Transverse colon (tissue), 3 donors: ENCODE results near the gene AKR1E2.

Experiments used
- EP300 ChIP-seq: sonication (generic); formaldehyde crosslinking; IDR thresholded peaks from one replicate; pipeline ENCODE4 v1.6.1; 2017; ENCODE audit warnings: antibody characterized with exemption, low read depth
- POLR2A ChIP-seq: fragments of 450-650 bp; IDR thresholded peaks from one replicate; pipeline ENCODE4 v1.6.1; 2016; ENCODE audit warnings: antibody characterized with exemption, mild to moderate bottlenecking, moderate library complexity
- TF ChIP-seq, protein P1 (sequence below), 5 experiments: fragments of 200-600 bp in 3 of 5; fragments of 450-650 bp in 2 of 5; sonication (generic) in 3 of 5; IDR thresholded peaks; 1 replicate in 2 of 5; 2 replicates in 3 of 5; pipeline ENCODE4 v1.5.1; 2016 to 2017; ENCODE audit warnings: antibody characterized with exemption in 5 of 5, inconsistent platforms in 3 of 5, mild to moderate bottlenecking in 2 of 5, moderate library complexity in 1 of 5

DNA sequence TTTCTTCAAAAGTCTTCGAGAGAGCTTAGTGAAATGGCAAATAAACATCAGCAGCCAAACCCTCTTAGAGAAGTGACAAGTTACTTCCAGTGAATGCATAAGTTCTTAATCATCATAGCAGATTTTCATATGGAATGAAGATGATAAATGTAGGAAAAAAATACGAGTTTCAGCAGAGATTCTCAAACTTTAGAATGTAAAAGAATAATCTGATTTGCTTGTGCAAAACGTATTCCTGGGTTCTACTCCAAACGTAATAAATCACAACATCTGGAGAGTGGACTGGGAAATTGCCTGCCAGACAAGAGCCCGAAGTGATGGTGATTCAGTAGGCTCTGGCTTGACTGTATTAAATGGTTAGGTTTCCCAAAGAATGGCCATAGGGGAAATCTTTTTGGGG, 62.2 kb downstream of the AKR1E2 start:
- TF ChIP-seq, protein P1, sequence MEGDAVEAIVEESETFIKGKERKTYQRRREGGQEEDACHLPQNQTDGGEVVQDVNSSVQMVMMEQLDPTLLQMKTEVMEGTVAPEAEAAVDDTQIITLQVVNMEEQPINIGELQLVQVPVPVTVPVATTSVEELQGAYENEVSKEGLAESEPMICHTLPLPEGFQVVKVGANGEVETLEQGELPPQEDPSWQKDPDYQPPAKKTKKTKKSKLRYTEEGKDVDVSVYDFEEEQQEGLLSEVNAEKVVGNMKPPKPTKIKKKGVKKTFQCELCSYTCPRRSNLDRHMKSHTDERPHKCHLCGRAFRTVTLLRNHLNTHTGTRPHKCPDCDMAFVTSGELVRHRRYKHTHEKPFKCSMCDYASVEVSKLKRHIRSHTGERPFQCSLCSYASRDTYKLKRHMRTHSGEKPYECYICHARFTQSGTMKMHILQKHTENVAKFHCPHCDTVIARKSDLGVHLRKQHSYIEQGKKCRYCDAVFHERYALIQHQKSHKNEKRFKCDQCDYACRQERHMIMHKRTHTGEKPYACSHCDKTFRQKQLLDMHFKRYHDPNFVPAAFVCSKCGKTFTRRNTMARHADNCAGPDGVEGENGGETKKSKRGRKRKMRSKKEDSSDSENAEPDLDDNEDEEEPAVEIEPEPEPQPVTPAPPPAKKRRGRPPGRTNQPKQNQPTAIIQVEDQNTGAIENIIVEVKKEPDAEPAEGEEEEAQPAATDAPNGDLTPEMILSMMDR (IDR thresholded peaks at IDR 0.05): no peak
- no peak for TF ChIP-seq EP300
- TF ChIP-seq POLR2A: no peak
